Right cardiac atrium (tissue), 5 donors: ENCODE measurements around the gene TWF1. TPM values are rescaled to one million over a fixed set of nuclear protein-coding genes. Genes with fewer than 3 reads are reported as not detected.
"Not testable (repeated sequence)": the region's sequence is repeated elsewhere in the genome, so short reads cannot be mapped to it uniquely, and the experiment has no call there.

Source experiments
- ATAC-seq, 2 donors: fragments of 200-7000 bp; cut with Tn5 transposase; one replicate each; pipeline versions ENCODE4 v1.8.0 to v1.9.1; 2020; ENCODE audit warnings: moderate library complexity in 2 of 2, mild to moderate bottlenecking in 1 of 2
- DNase-seq, 3 donors: peaks; one replicate each; pipeline ENCODE4 v3.0.0-alpha.2; 2020
- H3K27ac ChIP-seq: one replicate; pipeline ENCODE4 v1.5.1; 2013; ENCODE audit warnings: mild to moderate bottlenecking, low read length, control low read depth, moderate library complexity
- H3K27me3 ChIP-seq: one replicate; pipeline ENCODE4 v1.6.1; 2013; ENCODE audit not compliant: control insufficient read depth, insufficient read depth
- H3K4me1 ChIP-seq: one replicate; pipeline ENCODE4 v1.6.1; 2013; ENCODE audit warnings: low read length; ENCODE audit not compliant: control insufficient read depth, insufficient read depth
- H3K4me3 ChIP-seq: one replicate; pipeline ENCODE4 v1.5.1; 2013; ENCODE audit warnings: low read length, control low read depth
- H3K9me3 ChIP-seq: one replicate; pipeline ENCODE4 v1.6.1; 2013; ENCODE audit warnings: low read length; ENCODE audit not compliant: control insufficient read depth
- WGBS: extraction: QIAGEN DNeasy Blood & Tissue Kit; methylation state at CpG from one replicate; pipeline ENCODE4 v1.1.7; 2013; 5-methylcytosine and 5-hydroxymethylcytosine counted together
- intact Hi-C, 4 donors: fragments of 100-400 bp; cut with DNase I; formaldehyde crosslinking; loops; one replicate each; pipeline versions ENCODE4 v1.11.0 to v1.14.0; 2022 to 2023
- long read RNA-seq, 4 donors: library from polyadenylated mRNA; unstranded; transcript quantifications; one replicate each; pipeline ENCODE4 v2.0.0, GENCODE V29; 2020 to 2021
- polyA plus RNA-seq: library from polyadenylated mRNA; stranded (reverse); fragments of 200-250 nt; gene quantifications from one replicate; pipeline ENCODE4 v1.2.3, GENCODE V29; 2013
- total RNA-seq, 4 donors: library from RNA; stranded (reverse); fragmentation: NEBNext Ultra II Directional; extraction: Animal tissue kit (Norgen Biotek cat#: 25700); gene quantifications; one replicate each; pipeline ENCODE4 v1.2.1, GENCODE V29; 2021
- donor health status: healthy with polysubstance abuse.
- donor health status: DM: no; HTN: yes; CAD: no.
- donor health status: DM: no; HTN: no; CAD: no.
- donor health status: DM: no; HTN: yes; CAD: no; lungs with severe emphysema.
- donor health status: DM: yes; HTN: yes; CAD: no.

TWF1 gene
- total RNA-seq (10 to 100 TPM; 13.0 to 30.5 (median 20.1) TPM), polyA plus RNA-seq (14.3 TPM)
- long read RNA-seq, donor 1, transcript TWF1-201 (9 exons, 3,045 nt): major isoform, 40 of 48 reads
- long read RNA-seq, donor 1, partial matches to known transcripts: 2 of 48 reads
- long read RNA-seq, donor 1, other reads (novel, unspliced or antisense): 3 of 48 reads
- long read RNA-seq, donor 2, transcript TWF1-201 (9 exons, 3,045 nt): major isoform, 12 of 16 reads
- long read RNA-seq, donor 2, partial matches to known transcripts: 1 of 16 reads
- long read RNA-seq, donor 2, other reads (novel, unspliced or antisense): 1 of 16 reads
- long read RNA-seq, donor 3, transcript TWF1-201 (9 exons, 3,045 nt): major isoform, 118 of 156 reads
- long read RNA-seq, donor 3, partial matches to known transcripts: 8 of 156 reads
- long read RNA-seq, donor 3, other reads (novel, unspliced or antisense): 23 of 156 reads
- long read RNA-seq, donor 4, transcript TWF1-201 (9 exons, 3,045 nt): major isoform, 10 of 13 reads
- long read RNA-seq, donor 4, partial matches to known transcripts: 0 of 13 reads
- long read RNA-seq, donor 4, other reads (novel, unspliced or antisense): 3 of 13 reads

- ATAC-seq: peak; percentile 100
- Histone ChIP-seq H3K27me3 (no peaks in the 10 kb centered on the region), H3K4me3 (peak within 1 kb of the TSS; percentile 81), H3K27ac (peak within 1 kb of the TSS; percentile 99), H3K9me3 (no peaks in the 10 kb centered on the region), H3K4me1 (no peaks in the 10 kb centered on the region)
- under 1% methylated on average over 89 of the region's 89 CpGs for WGBS
- intact Hi-C loops: loop anchor here in 2 of 4 donors (10.0 kb wide), 1 partner anchor 69 kb away; no protein-coding TSS in a partner anchor
- DNase-seq: peak; percentile 88 to 96 (median 96)
These were observed at the start of gene TWF1 for GRCh38 chr12:43805860-43806736. Gene TWF1, minus strand, starts transcription at chr12:43806317. Its CDS starts 72 bp downstream, at chr12:43806245.

GRCh38 chr12:43852744-43853143, 46.6 kb upstream of the TWF1 start:
- H3K4me3 ChIP-seq: no peak overlapping the region
- no peak overlapping the region for H3K27ac ChIP-seq
- 93% methylated on average over 1 of the region's 1 CpG for WGBS
- no peaks in the 10 kb centered on the region for H3K27me3 ChIP-seq
- ATAC-seq (no peak), DNase-seq (no peak)
- no peaks in the 10 kb centered on the region for H3K9me3 ChIP-seq
- intact Hi-C loops: no loop called here
- H3K4me1 ChIP-seq: no peaks in the 10 kb centered on the region

DNA sequence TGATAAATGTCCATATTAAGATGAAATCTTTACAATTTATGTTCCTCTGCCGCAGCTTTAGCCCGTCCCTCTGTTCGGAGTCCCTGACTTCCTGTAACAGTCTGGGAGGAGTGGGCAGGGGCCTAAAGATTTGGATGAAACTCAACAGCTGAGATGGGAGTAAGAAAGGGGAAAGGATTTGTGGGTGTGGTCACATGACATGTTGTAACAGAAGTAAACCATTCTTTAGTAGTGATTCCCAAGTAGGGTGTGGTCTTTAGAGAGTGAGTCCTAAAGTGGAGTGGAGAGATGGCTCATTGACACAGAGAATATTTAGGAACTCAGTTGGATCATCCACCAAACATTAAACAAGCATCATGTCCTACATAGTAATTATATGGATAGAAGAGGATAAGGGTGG, 42.7 kb upstream of the TWF1 start:
- WGBS: 97% methylated on average over 3 of the region's 3 CpGs
- no peak for ATAC-seq
- DNase-seq: no peak

GRCh38 chr12:43848226-43848507, 42.0 kb upstream of the TWF1 start:
- 83% methylated on average over 4 of the region's 4 CpGs for WGBS

More for the DNA sequence above, 42.7 kb upstream of the TWF1 start:
- no peaks in the 10 kb centered on the region for H3K9me3 ChIP-seq
- intact Hi-C loops: no loop called here
- no peak overlapping the region for H3K27ac ChIP-seq
- no peaks in the 10 kb centered on the region for H3K27me3 ChIP-seq
- no peaks in the 10 kb centered on the region for H3K4me1 ChIP-seq
- H3K4me3 ChIP-seq: no peak overlapping the region

DNA sequence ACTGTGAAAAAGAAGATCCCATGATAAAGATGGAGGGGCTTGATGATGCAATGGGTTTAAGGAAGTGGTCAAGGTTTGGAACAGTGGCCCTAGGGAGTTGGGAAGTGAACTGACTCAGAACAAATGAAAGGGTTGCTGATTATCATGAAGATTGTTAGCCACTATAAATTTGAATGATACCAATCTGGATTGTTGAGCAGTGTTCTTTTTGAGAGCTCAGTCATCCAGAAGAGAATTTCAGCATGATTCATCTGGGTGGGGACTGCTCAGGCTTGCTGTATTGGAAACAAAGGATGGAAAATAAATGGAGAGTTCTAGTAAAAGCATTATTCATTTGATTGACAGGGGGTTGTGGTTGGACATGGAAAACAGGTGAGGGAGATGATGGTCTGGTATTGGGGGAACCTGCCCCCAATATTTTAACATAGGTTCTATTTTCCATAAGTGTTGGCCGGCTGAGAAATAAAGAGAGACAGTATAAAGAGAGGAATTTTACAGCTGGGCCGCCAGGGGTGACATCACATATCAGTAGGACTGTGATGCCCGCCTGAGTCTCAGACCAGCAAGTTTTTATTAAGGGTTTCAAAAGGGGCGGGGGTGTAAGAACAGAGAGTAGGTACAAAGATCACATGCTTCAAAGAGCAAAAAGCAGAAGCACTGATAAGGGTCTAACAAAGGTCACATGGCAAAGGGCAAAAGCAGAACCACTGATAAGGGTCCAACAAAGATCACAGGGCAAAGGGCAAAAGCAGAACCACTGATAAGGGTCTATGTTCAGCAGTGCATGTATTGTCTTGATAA, 41.5 kb upstream of the TWF1 start:
- H3K27ac ChIP-seq, H3K4me1 ChIP-seq, H3K4me3 ChIP-seq, DNase-seq, H3K27me3 ChIP-seq, intact Hi-C loops, H3K9me3 ChIP-seq, ATAC-seq: not testable (repeated sequence)
- 86% methylated on average over 4 of the region's 4 CpGs for WGBS

More at GRCh38 chr12:43848226-43848507, 42.0 kb upstream of the TWF1 start:
- Histone ChIP-seq H3K4me3 (no peak overlapping the region), H3K4me1 (no peaks in the 10 kb centered on the region), H3K27ac (no peak overlapping the region), H3K9me3 (no peaks in the 10 kb centered on the region), H3K27me3 (no peaks in the 10 kb centered on the region)
- DNase-seq (no peak), ATAC-seq (no peak)
- intact Hi-C loops: no loop called here

- no peak for ATAC-seq
These were observed 36.1 kb upstream of the TWF1 start for GRCh38 chr12:43842259-43842658.

DNA sequence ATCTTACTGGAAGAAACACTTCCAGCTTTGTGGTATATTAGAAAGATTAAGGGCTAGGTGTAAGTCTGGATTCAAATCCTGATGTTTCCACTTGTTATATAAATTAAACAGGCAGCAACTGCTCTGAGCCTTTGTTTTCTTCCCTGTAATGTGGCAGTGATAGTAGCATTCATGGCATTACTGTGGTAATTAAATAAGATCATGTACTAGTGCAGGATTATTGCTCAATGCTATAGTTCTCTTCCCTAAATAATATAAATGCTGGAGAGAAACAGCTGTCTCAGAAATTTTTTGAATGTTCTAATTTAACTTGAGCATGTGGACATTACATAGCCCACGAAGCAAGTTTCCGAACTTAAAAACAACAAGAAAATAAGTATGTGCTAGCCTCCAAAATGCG, 35.1 kb upstream of the TWF1 start:
- intact Hi-C loops: no loop called here
- 93% methylated on average over 3 of the region's 3 CpGs for WGBS
- no peak overlapping the region for H3K4me3 ChIP-seq
- ATAC-seq (no peak), DNase-seq (no peak)
- no peaks in the 10 kb centered on the region for H3K4me1 ChIP-seq
- no peaks in the 10 kb centered on the region for H3K27me3 ChIP-seq
- no peak overlapping the region for H3K27ac ChIP-seq
- H3K9me3 ChIP-seq: no peaks in the 10 kb centered on the region

More at GRCh38 chr12:43842259-43842658, 36.1 kb upstream of the TWF1 start:
- Histone ChIP-seq H3K4me1 (no peaks in the 10 kb centered on the region), H3K27me3 (no peaks in the 10 kb centered on the region), H3K4me3 (no peak overlapping the region), H3K27ac (no peak overlapping the region), H3K9me3 (no peaks in the 10 kb centered on the region)
- WGBS: 93% methylated on average over 1 of the region's 1 CpG
- DNase-seq: no peak
- intact Hi-C loops: no loop called here

DNA sequence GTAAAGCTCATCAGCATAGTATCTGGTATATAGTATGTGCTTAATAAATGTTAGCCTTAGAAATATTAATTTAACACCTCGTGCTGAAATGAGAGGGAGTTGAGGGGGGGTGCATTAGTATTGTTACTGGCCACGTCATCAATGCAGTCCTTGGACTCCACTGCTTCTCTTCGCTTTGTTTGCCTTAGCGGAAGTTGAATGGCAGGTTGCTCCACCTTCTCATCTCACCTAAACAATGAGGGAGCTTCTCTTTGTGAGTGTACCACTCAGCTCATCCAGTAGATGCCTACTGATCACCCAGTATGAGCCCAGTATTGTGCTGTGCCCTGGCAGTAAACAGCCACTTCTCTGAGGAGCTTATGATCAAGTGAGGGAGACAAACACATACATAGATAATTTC, 34.2 kb upstream of the TWF1 start:
- Histone ChIP-seq H3K27me3 (no peaks in the 10 kb centered on the region), H3K27ac (no peak overlapping the region), H3K9me3 (no peaks in the 10 kb centered on the region), H3K4me1 (no peaks in the 10 kb centered on the region), H3K4me3 (no peak overlapping the region)
- ATAC-seq (no peak), DNase-seq (no peak)
- intact Hi-C loops: no loop called here
- 92% methylated on average over 4 of the region's 4 CpGs for WGBS

DNA sequence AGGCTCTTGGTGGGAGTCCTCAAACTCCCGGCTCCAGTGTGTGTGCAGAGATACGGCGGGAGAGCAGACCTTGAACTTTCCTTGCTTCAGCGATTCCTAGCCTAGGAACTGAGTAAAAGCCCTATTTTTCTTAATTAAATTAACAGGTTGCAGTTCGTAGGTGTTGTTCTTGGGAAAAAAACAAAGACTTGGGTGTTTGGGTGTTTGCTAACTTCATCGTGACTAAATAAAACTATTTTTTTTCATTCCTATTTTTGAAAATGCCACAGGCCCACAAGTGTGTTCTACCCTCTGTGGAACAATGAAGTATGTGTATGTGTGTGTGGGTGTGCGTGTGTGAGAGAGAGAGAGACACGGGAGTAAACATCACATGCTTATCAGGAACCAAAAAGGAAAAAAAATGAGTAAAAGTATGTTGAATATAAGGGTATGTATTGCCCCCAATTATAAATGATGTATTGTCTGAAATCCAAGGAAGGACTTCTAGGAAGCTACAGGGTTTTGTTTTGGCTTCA, 30.4 kb upstream of the TWF1 start:
- no peak for DNase-seq
- under 1% methylated on average over 8 of the region's 8 CpGs for WGBS
- Histone ChIP-seq H3K27me3 (no peaks in the 10 kb centered on the region), H3K4me1 (no peaks in the 10 kb centered on the region), H3K4me3 (peak overlapping the region; percentile 78), H3K9me3 (no peaks in the 10 kb centered on the region), H3K27ac (peak overlapping the region; percentile 98)
- intact Hi-C loops: no loop called here
- ATAC-seq: peak; percentile 52 to 65

DNA sequence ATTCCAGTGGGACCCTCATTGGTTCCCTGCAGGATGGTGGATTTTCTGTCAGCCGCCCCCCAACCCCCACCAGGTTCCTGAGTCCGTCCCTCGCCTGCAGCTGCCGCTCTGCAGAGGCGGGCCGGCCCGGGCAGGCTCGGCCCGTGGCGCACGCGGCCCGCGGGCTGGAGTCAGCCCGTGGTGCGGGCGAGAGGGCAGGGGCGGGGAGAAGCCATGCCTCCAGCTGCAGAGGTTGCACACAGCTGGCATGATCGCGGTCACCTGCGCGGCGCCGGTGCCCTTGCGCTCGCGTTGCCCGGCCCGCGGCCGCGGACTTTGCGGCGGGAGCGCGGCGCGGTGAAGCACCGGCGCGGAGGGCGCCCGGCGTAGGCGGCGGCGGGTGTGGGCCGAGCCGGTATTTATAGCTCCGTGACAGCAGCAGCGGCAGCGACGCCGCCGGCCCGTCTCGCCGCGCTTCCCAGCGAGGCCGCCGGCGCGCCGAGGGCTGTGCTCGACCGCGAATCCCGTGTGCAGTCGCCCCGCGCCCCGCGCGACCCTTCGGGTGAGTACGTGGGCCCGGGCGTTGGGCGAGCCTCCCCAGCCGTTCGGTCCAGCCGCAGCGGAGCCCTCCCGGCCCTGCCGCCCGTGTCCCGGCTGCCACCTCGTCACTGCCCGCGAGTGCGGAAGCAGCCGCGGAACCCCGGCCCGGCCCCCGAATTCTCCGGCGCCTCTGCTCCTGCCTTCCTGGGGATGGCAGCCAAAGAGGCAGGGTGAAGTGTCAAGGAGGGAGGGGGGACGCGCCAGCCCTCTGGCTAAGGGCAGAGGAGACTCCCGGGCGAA, 29.7 kb upstream of the TWF1 start, which contains the start of gene TMEM117:
Gene TMEM117, plus strand, starts transcription at position 426 of the 819 bp plus-strand sequence.
- WGBS: under 1% methylated on average over 103 of the region's 103 CpGs
- DNase-seq (peak; percentile 87 to 95 (median 94)), ATAC-seq (peak; percentile 96 to 97)
- H3K27me3 ChIP-seq: no peaks in the 10 kb centered on the region
- intact Hi-C loops: no loop called here
- no peaks in the 10 kb centered on the region for H3K9me3 ChIP-seq
- H3K27ac ChIP-seq: peak within 1 kb of the TSS; percentile 98
- no peaks in the 10 kb centered on the region for H3K4me1 ChIP-seq
- H3K4me3 ChIP-seq: peak within 1 kb of the TSS; percentile 78
